Measurements from ENCODE around the gene LIN54.
A peak's percentile ranks its signal among the peaks of the same experiment; 100 is the strongest.
"Not testable (repeated sequence)": the region's sequence is repeated elsewhere in the genome, so short reads cannot be mapped to it uniquely, and the experiment has no call there.

Gene LIN54

GRCh38 chr4:83010522-83011318, at the start of gene LIN54:
LIN54 (minus strand) TSS chr4:83010823; CDS start chr4:82984844, 25,979 bp downstream.
- peak; percentile 72 to 73 for DNase-seq (ENCODE audit: low read depth in 2 of 2)

- no peak for DNase-seq (ENCODE audit: low read depth in 2 of 2)
Measured at GRCh38 chr4:83054928-83055327, 44.3 kb upstream of the LIN54 start.

DNA sequence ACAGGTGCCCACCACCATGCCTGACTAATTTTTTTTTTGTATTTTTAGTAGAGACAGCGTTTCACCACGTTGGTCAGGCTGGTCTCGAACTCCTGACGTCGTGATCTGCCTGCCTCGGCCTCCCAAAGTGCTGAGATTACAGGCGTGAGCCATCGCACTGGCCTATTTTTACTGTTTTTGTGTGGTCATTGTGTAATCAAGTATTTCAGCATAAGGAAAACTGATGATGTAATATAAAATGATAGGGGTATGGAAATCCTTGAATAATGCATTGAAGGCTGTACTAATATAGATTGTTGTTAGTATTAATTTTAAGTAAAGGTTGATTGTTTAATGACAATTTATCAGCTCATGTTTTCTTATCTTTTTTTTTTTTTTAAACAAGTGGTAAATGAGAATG, 38.2 kb upstream of the LIN54 start:
- not testable (repeated sequence) for DNase-seq (ENCODE audit: low read depth in 2 of 2)

DNA sequence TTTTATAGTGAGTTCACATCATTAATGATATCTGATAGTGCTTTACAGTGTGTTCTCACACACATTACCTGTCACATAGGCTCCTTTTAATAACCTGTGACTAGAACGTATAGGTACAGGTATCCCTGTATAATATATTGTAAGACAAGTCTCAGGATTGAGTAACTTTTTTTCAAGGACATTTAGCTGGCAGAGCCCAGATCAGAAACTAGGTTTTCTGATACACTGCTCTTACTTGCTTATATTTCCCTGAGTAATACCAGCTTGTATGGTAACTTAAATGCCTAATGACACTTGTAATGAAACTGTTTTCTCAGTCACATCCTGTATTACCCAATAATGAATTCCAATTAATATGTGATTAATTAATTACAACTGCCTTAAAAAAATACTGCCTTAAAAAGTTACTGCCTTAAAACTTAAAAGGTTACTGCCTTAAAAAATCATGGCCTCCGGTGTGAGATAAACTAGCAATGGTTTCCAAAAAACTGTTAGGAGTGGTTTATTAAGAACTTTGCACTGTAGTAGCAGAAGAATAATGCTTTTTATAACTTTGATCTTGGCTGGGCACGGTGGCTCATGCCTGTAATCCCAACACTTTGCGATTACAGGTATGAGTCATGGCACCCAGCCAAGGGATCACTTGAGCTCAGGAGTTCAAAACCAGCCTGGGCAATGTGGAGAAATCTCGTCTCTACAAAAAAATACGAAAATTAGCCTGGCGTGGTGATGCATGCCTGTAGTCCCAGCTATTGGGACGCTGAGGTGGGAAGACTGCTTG, 36.3 kb upstream of the LIN54 start:
- DNase-seq (ENCODE audit: low read depth in 2 of 2): no peak

DNA sequence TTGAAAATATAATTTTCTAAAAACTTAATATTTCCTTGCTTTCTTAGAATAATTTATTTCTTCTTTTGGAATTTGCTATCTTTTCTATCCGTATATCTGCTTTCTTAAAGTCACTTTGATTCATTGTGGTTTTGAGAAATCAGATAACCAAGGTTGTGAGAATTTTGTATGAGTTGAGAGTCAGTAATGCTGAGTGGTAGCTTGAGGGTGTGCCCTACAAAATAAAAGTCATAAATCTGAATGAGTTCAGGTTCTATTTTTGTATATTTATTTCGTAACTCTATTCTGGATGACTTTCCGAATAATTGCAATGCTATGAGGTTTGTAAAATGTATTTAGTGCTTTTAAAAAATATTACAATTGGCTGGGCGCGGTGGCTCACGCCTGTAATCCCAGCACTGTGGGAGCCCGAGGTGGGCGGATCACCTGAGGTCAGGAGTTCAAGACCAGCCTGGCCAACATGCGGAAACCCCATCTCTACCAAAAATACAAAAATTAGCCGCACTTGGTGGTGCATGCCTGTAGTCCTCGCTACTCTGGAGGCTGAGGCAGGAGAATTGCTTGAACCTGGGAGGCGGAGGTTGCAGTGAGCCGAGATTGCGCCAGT, 33.3 kb upstream of the LIN54 start:
- no peak for DNase-seq (ENCODE audit: low read depth in 2 of 2)

- not testable (repeated sequence) for DNase-seq (ENCODE audit: low read depth in 2 of 2)
Measured at GRCh38 chr4:83043157-83043556, 32.5 kb upstream of the LIN54 start.

- no peak for DNase-seq (ENCODE audit: low read depth in 2 of 2)
Measured at GRCh38 chr4:83040269-83040668, 29.6 kb upstream of the LIN54 start.

DNA sequence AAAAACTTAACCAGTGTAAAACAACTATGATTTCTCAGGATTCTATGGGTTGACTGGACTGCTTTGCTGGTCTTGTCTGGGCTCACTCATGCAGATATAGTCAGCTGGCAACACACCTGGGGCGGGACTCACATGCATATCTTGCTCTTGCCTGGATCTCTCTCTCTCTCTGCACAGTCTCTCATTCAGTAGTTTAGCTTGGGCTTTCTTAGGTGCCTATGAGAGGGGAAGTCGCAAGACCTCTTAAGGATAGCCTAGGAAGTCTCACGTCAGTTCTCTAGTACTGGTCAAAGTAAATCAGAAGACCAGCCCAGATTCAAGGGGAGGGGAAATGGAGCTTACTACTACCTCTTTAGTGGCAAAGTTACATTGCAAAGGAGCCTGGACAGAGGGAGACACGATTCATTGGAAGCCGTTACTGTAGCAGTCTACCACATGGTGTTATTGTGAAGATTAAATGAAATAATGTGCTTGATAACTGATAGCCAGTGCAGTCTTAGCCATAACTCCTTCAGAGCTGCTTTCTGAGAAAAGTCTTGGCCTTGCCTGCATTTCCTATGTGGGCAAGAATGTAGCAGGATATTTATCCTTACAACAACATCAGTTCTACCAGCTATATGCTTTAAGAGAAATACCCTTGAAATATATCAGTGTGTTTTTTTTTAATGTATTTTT, 26.5 kb upstream of the LIN54 start:
- DNase-seq (ENCODE audit: low read depth in 2 of 2): no peak

- DNase-seq (ENCODE audit: low read depth in 2 of 2): peak; percentile 91 to 92
Measured at GRCh38 chr4:83034630-83035494, 24.2 kb upstream of the LIN54 start, which contains the start of gene COPS4. COPS4 (plus strand) TSS chr4:83035183; CDS start chr4:83035225, 42 bp downstream.

- no peak for DNase-seq (ENCODE audit: low read depth in 2 of 2)
Measured at GRCh38 chr4:83029688-83030087, 19.1 kb upstream of the LIN54 start.

DNA sequence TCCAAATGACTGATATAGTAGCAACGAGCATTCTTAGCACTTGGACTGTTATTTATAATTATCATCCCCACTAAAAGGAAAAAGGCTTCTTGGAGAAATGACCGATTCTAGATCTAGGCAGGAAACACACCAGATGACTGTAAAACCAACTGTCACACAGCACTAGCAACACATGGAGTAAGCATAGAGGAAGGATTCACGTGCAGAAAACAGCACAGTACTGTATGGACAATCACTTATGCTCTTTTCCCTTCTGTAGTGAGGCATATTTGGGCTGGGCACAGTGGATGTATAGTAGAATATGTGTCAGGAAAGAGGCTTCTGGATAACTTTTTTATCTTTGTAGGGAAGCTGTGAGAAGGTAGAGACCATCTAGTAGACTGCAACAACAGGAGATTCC, 18.4 kb upstream of the LIN54 start:
- DNase-seq (ENCODE audit: low read depth in 2 of 2): no peak

GRCh38 chr4:83025563-83025962, 14.9 kb upstream of the LIN54 start:
- DNase-seq (ENCODE audit: low read depth in 2 of 2): no peak

DNA sequence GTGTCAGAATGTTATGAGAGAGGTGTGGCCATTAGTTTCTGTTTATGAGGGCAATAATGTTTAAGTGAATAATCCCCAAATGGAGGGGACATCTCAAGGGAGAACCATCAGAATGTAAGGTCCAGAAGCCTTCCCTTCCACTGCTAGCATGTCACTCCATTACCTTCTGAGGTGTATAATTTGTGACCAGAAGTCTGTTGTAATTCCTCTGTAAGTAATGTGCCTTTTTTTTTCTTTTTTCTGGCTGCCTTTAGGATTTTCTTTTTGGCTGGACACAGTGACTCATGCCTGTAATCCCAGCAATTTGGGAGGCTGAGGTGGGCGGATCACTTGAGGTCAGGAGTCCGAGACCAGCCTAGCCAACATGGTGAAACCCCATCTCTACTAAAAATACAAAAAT, 13.6 kb upstream of the LIN54 start:
- DNase-seq (ENCODE audit: low read depth in 2 of 2): no peak

GRCh38 chr4:83023599-83023998, 13.0 kb upstream of the LIN54 start:
- DNase-seq (ENCODE audit: low read depth in 2 of 2): not testable (repeated sequence)

- no peak for DNase-seq (ENCODE audit: low read depth in 2 of 2)
Measured at GRCh38 chr4:83022724-83023450, 12.3 kb upstream of the LIN54 start.

DNA sequence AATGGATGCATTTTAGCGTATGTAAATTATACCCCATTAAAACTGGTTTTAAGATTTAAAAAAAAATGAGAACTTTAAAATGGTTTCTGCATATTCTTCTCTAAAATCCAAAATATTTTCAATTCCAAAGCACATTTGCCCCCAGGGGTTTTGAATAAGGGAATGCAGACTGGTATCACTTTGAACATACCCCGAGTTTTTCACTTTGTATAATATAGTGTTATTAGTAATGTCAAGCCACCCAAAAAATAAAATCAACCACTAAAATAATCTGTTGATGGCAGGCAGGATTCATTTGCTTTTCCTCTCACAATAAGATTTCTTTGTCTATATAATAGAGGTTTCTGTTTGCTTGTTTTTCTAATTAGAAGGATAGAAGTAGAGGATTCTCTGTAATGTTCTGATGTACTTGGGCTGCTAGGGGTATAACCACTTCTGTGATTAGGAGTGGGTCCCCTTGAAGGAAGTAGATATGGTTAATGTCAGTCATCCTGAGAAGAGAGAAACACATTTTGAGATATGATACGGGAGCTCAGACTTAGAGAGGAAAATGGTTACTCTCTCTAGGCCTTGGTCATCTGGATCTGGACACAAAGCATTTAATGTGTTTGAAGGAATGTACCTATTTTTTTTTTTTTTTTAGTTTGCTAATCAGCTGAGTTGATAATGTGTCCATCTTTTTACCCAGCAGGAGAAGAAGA, 9.3 kb upstream of the LIN54 start:
- no peak for DNase-seq (ENCODE audit: low read depth in 2 of 2)

DNA sequence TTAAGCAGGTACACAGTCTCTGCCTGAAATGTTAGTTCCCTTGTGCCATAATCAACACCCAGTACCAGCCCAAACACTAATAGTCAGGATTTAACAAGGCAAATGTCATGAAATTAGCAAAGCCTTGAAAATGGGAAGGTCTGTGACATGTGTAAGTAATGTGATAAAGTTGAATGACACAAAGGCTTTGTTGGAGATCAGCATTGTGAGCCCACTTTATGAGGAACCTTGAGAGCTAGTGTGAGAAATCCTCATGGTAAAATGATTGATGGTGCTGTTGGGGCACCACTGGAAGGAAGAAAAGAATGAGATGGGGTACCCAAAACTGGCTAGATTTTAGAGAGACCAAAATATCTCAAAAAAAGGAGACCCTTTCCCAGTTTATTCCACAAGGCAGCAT, 3.3 kb upstream of the LIN54 start:
- DNase-seq (ENCODE audit: low read depth in 2 of 2): no peak

DNA sequence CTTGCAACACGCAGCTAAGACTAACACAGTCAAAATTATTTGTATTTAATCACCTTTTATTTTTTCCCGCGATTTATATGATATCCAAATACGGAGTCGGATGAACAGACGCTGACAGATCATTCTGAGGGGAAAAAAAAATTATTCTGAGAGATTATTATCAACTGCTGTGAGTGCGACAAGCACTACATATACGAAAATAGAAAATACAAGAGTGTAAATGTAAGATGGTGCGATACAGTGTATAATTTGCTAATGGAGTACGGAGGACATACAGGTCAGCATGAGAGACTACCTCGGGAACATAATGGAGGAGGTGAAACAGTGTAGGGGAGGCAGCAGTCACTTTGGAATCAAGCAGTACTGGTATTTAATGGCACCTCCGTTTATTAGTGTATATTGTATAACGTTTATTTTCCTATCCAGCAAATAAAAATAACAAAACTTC, 2.8 kb upstream of the LIN54 start:
- DNase-seq (ENCODE audit: low read depth in 2 of 2): no peak

DNA sequence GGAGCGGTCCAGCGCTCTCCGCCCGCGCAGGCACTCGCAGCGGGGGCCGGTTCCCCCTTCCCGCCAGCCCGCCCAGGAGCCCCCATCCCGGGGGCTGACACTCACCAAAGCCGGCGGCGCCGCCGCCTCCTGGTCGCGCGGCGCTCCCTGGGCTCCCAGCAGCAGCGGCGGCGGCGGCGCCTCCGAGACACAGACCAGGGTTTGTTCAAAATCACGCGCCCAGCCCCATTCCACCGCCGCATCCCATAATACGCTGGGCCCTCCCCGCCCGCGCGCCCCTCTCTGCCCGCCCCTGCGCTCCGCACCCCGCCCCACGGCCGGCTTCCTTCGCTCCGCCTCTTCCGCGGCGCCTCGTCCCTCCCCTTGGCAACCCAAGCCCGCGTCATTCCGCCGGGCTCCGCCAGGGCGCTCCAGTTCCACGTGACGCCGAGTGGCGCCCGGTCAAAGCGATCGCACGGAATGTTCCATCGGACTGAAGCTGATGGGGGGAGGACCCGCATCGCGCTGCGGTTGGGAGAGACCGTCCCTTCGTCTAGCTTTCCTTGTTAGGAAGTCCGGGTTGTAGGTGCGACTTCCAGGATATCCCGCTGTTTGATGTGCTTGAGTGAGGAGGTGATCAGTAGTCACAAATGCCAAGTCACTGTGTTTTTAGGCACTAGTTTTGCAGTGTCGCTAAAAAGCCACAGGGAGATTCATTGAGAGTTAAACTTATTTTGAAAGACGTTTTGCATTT, 2.2 kb upstream of the LIN54 start:
- peak; percentile 95 to 97 for DNase-seq (ENCODE audit: low read depth in 2 of 2)
